K562 (cell line): Measurements from ENCODE around the gene ABLIM2. TPM values are rescaled to one million over a fixed set of nuclear protein-coding genes. Genes with fewer than 3 reads are reported as not detected.

ENCODE experiments used
- ATF1 ChIP-seq, 2 experiments: fragments of 450-650 bp in 1 of 2; IDR thresholded peaks; 2 replicates each; pipeline ENCODE4 v1.6.1; 2016; ENCODE audit warnings: missing compliant biosample characterization in 1 of 2, missing genetic modification characterization in 1 of 2
- BMI1 ChIP-seq: fragments of 150-350 bp; IDR thresholded peaks from 2 replicates; pipeline ENCODE4 v1.6.1; 2014; ENCODE audit warnings: low read length
- CEBPG ChIP-seq, 3 experiments: fragments of 200-800 bp in 1 of 3; sonication (Bioruptor generic) in 1 of 3; sonication (generic) in 1 of 3; formaldehyde crosslinking in 1 of 3; IDR thresholded peaks in 2 of 3; conservative IDR thresholded peaks in 1 of 3; 2 replicates each; pipeline versions ENCODE4 v1.6.1 to v1.8.0; 2016 to 2022; ENCODE audit warnings: missing compliant biosample characterization in 2 of 3, missing genetic modification characterization in 2 of 3, mild to moderate bottlenecking in 1 of 3, missing genetic modification reagents in 1 of 3
- CREB1 ChIP-seq, 2 experiments: sonication (generic) in 1 of 2; formaldehyde crosslinking in 1 of 2; IDR thresholded peaks; 2 replicates each; pipeline versions ENCODE4 v1.6.1 to v1.8.0; 2012 to 2022; ENCODE audit warnings: inconsistent platforms in 1 of 2, mild to moderate bottlenecking in 1 of 2, missing genetic modification reagents in 1 of 2, moderate library complexity in 1 of 2
- CREM ChIP-seq: IDR thresholded peaks from 2 replicates; pipeline ENCODE4 v1.6.1; 2014; ENCODE audit warnings: antibody characterized with exemption, low read depth
- CTBP1 ChIP-seq: fragments of 450-650 bp; IDR thresholded peaks from 2 replicates; pipeline ENCODE4 v1.6.1; 2016; ENCODE audit warnings: borderline replicate concordance
- HCFC1 ChIP-seq: IDR thresholded peaks from 2 replicates; pipeline ENCODE4 v1.6.1; 2012; ENCODE audit warnings: low read depth, low read length, improper control_type of control experiment
- HEY1 ChIP-seq: fragments of 250-450 bp; sonication (Bioruptor Pico); IDR thresholded peaks from 2 replicates; pipeline ENCODE4 v1.5.0; 2020; ENCODE audit warnings: mild to moderate bottlenecking, moderate library complexity, borderline replicate concordance
- KDM5B ChIP-seq: fragments of 200-600 bp; sonication (generic); IDR thresholded peaks from 2 replicates; pipeline ENCODE4 v1.6.1; 2012; ENCODE audit warnings: low read depth, mild to moderate bottlenecking, moderate library complexity, low read length, control low read depth, inconsistent platforms; ENCODE audit not compliant: insufficient replicate concordance
- KLF1 ChIP-seq: fragments of 450-650 bp; IDR thresholded peaks from 2 replicates; pipeline ENCODE4 v1.6.1; 2016; ENCODE audit warnings: missing genetic modification characterization, missing compliant biosample characterization
- MAZ ChIP-seq, 2 experiments: fragments of 450-650 bp in 1 of 2; sonication (generic) in 1 of 2; formaldehyde crosslinking; IDR thresholded peaks in 1 of 2; conservative IDR thresholded peaks in 1 of 2; 2 replicates each; pipeline versions ENCODE4 v1.4.0 to v1.5.0; 2020; ENCODE audit warnings: mild to moderate bottlenecking in 1 of 2, missing genetic modification reagents in 1 of 2
- NRF1 ChIP-seq, 2 experiments: fragments of 450-650 bp; IDR thresholded peaks in 1 of 2; conservative IDR thresholded peaks in 1 of 2; 2 replicates each; pipeline ENCODE4 v1.6.1; 2014; ENCODE audit warnings: mild to moderate bottlenecking in 2 of 2
- PHF8 ChIP-seq: fragments of 200-600 bp; sonication (generic); IDR thresholded peaks from 2 replicates; pipeline ENCODE4 v1.6.1; 2012; ENCODE audit warnings: mixed run types, mild to moderate bottlenecking, inconsistent platforms, low read length, moderate library complexity, borderline replicate concordance
- SIX5 ChIP-seq, 2 experiments: IDR thresholded peaks; 2 replicates each; pipeline ENCODE4 v1.6.1; 2011; ENCODE audit warnings: low read length in 2 of 2, borderline replicate concordance in 1 of 2, low read depth in 1 of 2, mild to moderate bottlenecking in 1 of 2, moderate library complexity in 1 of 2; ENCODE audit not compliant: insufficient read depth in 1 of 2
- SP1 ChIP-seq: sonication (generic); formaldehyde crosslinking; IDR thresholded peaks from 2 replicates; pipeline ENCODE4 v1.8.1; 2022; ENCODE audit warnings: mild to moderate bottlenecking, missing genetic modification reagents
- THAP12 ChIP-seq: fragments of 250-450 bp; sonication (Bioruptor Pico); IDR thresholded peaks from 2 replicates; pipeline ENCODE4 v1.9.0; 2021; ENCODE audit warnings: mild to moderate bottlenecking, inconsistent platforms
- ZBTB17 ChIP-seq: fragments of 450-650 bp; formaldehyde crosslinking; IDR thresholded peaks from 2 replicates; pipeline ENCODE4 v1.4.0; 2020; ENCODE audit warnings: mild to moderate bottlenecking
- ZBTB7A ChIP-seq: IDR thresholded peaks from 2 replicates; pipeline ENCODE4 v1.6.1; 2011; ENCODE audit warnings: low read depth, mild to moderate bottlenecking, low read length, moderate library complexity, borderline replicate concordance; ENCODE audit not compliant: control insufficient read depth
- ZKSCAN8 ChIP-seq: fragments of 200-800 bp; sonication (Bioruptor generic); IDR thresholded peaks from 2 replicates; pipeline ENCODE4 v1.6.1; 2016; ENCODE audit warnings: missing genetic modification characterization, missing compliant biosample characterization
- ZNF3 ChIP-seq: fragments of 250-450 bp; sonication (Bioruptor Pico); IDR thresholded peaks from 2 replicates; pipeline ENCODE4 v1.5.0; 2021; ENCODE audit warnings: mild to moderate bottlenecking, moderate library complexity
- ZNF766 ChIP-seq: fragments of 200-800 bp; sonication (Bioruptor generic); conservative IDR thresholded peaks from 2 replicates; pipeline ENCODE4 v1.6.1; 2016; ENCODE audit warnings: missing genetic modification characterization, missing compliant biosample characterization
- polyA plus RNA-seq, 8 experiments: library from polyadenylated mRNA; depleted of rRNA in 4 of 8; stranded (reverse) in 5 of 8; unstranded in 3 of 8; fragments of >200 nt; fragmentation: Nextera tagmentation in 2 of 8; fragmentation: Illumina TruSeq in 1 of 8; extraction: Ambion mirVana in 2 of 8; extraction: Trizol in 1 of 8; gene quantifications; 2 replicates each; pipeline versions ENCODE4 v1.2.1 to v1.2.3, GENCODE V29; 2011 to 2014; ENCODE audit warnings: inconsistent platforms in 1 of 8, missing spikeins in 1 of 8
- total RNA-seq, 7 experiments: library from RNA; depleted of rRNA in 6 of 7; stranded (reverse); fragments of >200 nt in 6 of 7; fragmentation: Illumina TruSeq in 2 of 7; extraction: Trizol in 2 of 7; gene quantifications; 2 replicates each; pipeline versions ENCODE4 v1.2.1 to v1.2.3, GENCODE V29; 2011 to 2021; ENCODE audit warnings: low replicate concordance in 1 of 7
- TF ChIP-seq, protein P1 (sequence below), 2 experiments: fragments of 450-650 bp in 1 of 2; sonication (generic) in 1 of 2; formaldehyde crosslinking in 1 of 2; IDR thresholded peaks in 1 of 2; conservative IDR thresholded peaks in 1 of 2; 2 replicates each; pipeline versions ENCODE4 v1.6.1 to v1.8.1; 2016 to 2023; ENCODE audit warnings: mild to moderate bottlenecking in 2 of 2, moderate library complexity in 2 of 2, inconsistent platforms in 1 of 2, missing genetic modification reagents in 1 of 2

The ABLIM2 gene
- total and polyA plus RNA-seq, 9 of the 15 experiments (the other 6 are each of a cell fraction or from before 2014, with no cell fraction given), result not detected

DNA sequence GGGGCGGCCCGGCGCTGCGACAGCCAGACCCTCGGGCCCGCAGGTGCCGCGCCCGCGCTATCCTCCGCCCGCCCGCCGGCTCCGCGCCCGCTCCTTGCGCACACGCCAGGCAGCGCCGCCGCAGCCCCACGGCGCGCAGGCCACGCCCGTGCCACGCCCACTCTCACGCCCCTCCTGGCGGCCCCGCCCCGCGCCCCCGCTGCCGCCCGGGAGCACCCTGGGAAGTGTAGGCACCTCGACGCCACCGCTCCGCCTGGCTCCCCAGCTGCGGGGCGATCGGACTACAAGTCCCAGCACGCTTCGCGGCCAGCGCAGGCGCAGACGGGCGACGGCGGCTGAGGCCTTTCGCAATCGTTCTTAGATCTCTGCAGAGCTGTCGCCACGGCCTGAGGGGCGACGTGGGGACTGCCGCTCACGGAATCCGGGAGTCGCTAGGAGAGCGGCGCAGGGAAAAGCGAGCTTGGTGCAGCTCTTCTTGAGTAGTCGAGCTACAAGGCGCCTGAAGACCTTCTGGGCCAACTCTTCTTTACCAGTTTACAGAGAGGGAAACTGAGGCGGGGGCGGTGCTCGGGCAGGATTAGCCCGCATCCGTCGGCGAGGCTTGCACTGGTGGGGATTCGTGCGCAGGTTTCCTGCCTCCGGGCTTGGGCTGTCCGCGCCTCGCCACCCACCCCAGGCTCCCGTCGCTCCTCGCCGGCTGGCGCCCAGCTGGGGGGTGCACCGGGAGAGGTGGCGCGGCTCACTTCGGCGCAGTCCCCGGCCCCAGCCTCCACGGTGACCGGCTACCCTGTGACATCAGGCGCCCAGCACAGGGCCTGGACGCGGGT, at the start of gene ABLIM2 (continued):
- TF ChIP-seq ZNF3 (CRISPR knock-in tag), result no peak
- peak; percentile 73 to 84; a peak in 3 of 4 replicates for TF ChIP-seq SIX5 (IDR thresholded peaks at IDR 0.05; ENCODE audit: borderline replicate concordance in 1 of 2, insufficient read depth in 1 of 2, low read depth in 1 of 2, low read length in 2 of 2)
- peak; percentile 83 for TF ChIP-seq ZNF766 (CRISPR knock-in tag)
- TF ChIP-seq ZBTB17 (CRISPR knock-in tag), result no peak
- peak; percentile 33; the same call in 1 of the 2 replicates for TF ChIP-seq ZBTB7A
- peak; percentile 65; the same call in 1 of the 2 replicates for TF ChIP-seq PHF8
- peak; percentile 43 for TF ChIP-seq CREB1 (IDR thresholded peaks at IDR 0.05)
- peak; percentile 49; the same call in 1 of the 2 replicates for TF ChIP-seq CREB1 (CRISPR knock-in tag; IDR thresholded peaks at IDR 0.05)
- TF ChIP-seq, protein P1, sequence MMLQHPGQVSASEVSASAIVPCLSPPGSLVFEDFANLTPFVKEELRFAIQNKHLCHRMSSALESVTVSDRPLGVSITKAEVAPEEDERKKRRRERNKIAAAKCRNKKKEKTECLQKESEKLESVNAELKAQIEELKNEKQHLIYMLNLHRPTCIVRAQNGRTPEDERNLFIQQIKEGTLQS (IDR thresholded peaks at IDR 0.05), result peak; percentile 56
- TF ChIP-seq, protein P1 (CRISPR knock-in tag; conservative IDR thresholded peaks at IDR 0.05), result no peak
- peak; percentile 65 for TF ChIP-seq SP1 (CRISPR knock-in tag)
- TF ChIP-seq CREM, result peak; percentile 57
- no peak for TF ChIP-seq BMI1
- peak; percentile 98 for TF ChIP-seq CEBPG (CRISPR knock-in tag; IDR thresholded peaks at IDR 0.05)
- TF ChIP-seq CEBPG (tag; conservative IDR thresholded peaks at IDR 0.05 in 1 of 2, IDR thresholded peaks at IDR 0.05 in 1 of 2), result peak; percentile 96 to 98
- TF ChIP-seq NRF1 (conservative IDR thresholded peaks at IDR 0.05 in 1 of 2, IDR thresholded peaks at IDR 0.05 in 1 of 2), result peak; percentile 95 to 96
- no peak for TF ChIP-seq ATF1 (CRISPR knock-in tag; IDR thresholded peaks at IDR 0.05)
- TF ChIP-seq ATF1 (tag; IDR thresholded peaks at IDR 0.05), result peak; percentile 35; the same call in 1 of the 2 replicates
- 0 out of 2 replicates have a peak, but pooled peaks have one; percentile 25 for TF ChIP-seq KLF1 (tag)
- TF ChIP-seq ZKSCAN8, result no peak
- TF ChIP-seq CTBP1, result peak; percentile 75; the same call in 1 of the 2 replicates
- TF ChIP-seq MAZ (CRISPR knock-in tag; conservative IDR thresholded peaks at IDR 0.05 in 1 of 2, IDR thresholded peaks at IDR 0.05 in 1 of 2), result peak; percentile 87 to 92
- TF ChIP-seq THAP12 (CRISPR knock-in tag), result 0 out of 2 replicates have a peak, but pooled peaks have one; percentile 11
- no peak for TF ChIP-seq HEY1 (CRISPR knock-in tag)
- peak; percentile 62 for TF ChIP-seq KDM5B
- TF ChIP-seq HCFC1, result peak; percentile 96
